ENCODE measurements around the gene VPS18.

The VPS18 gene

GRCh38 chr15:40881351-40881750 is 12.9 kb upstream of the VPS18 start:
- Mint-ChIP-seq H3K27ac (no peak overlapping the region), H3K36me3 (no peaks in the 10 kb centered on the region), H3K4me3 (no peak overlapping the region), H3K27me3 (peaks cover 2% of the 10 kb centered on the region), H3K4me1 (peaks cover 15% of the 10 kb centered on the region), H3K9me3 (no peaks in the 10 kb centered on the region)

GRCh38 chr15:40886586-40886985 is 7.7 kb upstream of the VPS18 start:
- Mint-ChIP-seq H3K27me3 (peaks cover 2% of the 10 kb centered on the region), H3K27ac (no peak overlapping the region), H3K36me3 (no peaks in the 10 kb centered on the region), H3K9me3 (no peaks in the 10 kb centered on the region), H3K4me1 (peaks cover 10% of the 10 kb centered on the region), H3K4me3 (no peak overlapping the region)

DNA sequence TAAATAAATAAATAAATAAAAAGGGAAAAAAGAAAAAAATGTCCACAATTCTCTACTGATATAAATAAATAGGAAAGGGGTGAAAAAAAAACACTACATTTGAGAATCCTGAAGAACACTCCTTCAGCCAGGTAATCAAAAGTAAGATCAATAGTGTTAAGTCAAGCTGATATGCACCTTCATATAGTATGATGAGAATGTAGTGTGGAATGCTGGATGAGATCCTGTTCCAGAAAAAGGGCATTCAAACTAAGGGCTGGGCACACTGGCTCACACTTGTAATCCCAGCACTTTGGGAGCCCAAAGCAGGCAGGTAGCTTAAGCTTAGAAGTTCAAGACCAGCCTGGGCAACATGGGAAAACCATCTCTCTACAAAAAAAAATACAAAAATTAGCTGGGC is 5.1 kb upstream of the VPS18 start:
- Mint-ChIP-seq H3K4me3 (no peak overlapping the region), H3K9me3 (no peaks in the 10 kb centered on the region), H3K27ac (no peak overlapping the region), H3K36me3 (no peaks in the 10 kb centered on the region), H3K27me3 (peaks cover 2% of the 10 kb centered on the region), H3K4me1 (peaks cover 17% of the 10 kb centered on the region)

GRCh38 chr15:40891138-40891537 is 3.1 kb upstream of the VPS18 start:
- Mint-ChIP-seq H3K9me3 (no peaks in the 10 kb centered on the region), H3K27me3 (no peaks in the 10 kb centered on the region), H3K36me3 (peaks cover 2% of the 10 kb centered on the region), H3K4me1 (peaks cover 19% of the 10 kb centered on the region), H3K4me3 (no peak overlapping the region), H3K27ac (no peak overlapping the region)

DNA sequence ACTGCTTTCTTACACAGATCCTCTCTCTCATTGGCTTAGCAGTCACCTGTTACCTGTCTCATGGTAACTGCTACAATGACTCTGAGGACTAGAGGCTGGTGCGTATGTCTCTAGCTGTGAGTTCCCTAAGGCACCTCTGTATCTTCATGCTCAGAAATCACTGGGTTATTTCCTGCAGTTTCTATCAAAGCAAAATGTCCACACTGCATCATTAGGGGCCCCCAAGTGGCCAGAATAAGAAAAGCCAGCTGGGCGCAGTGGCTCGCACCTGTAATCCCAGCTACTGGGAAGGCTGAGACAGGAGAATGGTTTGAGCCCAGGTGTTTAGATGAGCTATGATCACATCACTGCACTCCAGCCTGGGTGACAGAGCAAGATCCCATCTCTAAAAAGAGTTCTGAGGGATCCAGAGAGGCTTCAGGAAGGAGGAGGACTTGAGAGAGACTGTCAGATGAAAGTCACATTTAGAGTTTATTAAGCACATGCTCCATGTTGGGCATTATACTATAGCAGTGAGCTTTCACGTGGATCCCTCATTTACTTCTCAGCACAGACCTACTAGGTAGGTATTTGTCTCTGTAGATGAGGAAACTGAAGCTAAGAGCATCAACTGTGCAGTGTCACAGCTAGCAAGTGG is 2.3 kb upstream of the VPS18 start:
- H3K4me3 Mint-ChIP-seq: no peak overlapping the region
- no peak overlapping the region for H3K27ac Mint-ChIP-seq
- no peaks in the 10 kb centered on the region for H3K27me3 Mint-ChIP-seq
- peaks cover 2% of the 10 kb centered on the region for H3K36me3 Mint-ChIP-seq
- H3K9me3 Mint-ChIP-seq: no peaks in the 10 kb centered on the region
- peaks cover 23% of the 10 kb centered on the region for H3K4me1 Mint-ChIP-seq

- H3K4me3 Mint-ChIP-seq: no peak overlapping the region
- no peaks in the 10 kb centered on the region for H3K27me3 Mint-ChIP-seq
- H3K9me3 Mint-ChIP-seq: no peaks in the 10 kb centered on the region
- H3K27ac Mint-ChIP-seq: no peak overlapping the region
- H3K4me1 Mint-ChIP-seq: peaks cover 29% of the 10 kb centered on the region
- H3K36me3 Mint-ChIP-seq: peaks cover 2% of the 10 kb centered on the region
These were observed 1.7 kb upstream of the VPS18 start for GRCh38 chr15:40892447-40893012.

GRCh38 chr15:40893019-40893670 is 1.1 kb upstream of the VPS18 start:
- no peaks in the 10 kb centered on the region for H3K9me3 Mint-ChIP-seq
- peaks cover 32% of the 10 kb centered on the region for H3K4me1 Mint-ChIP-seq
- peak overlapping the region; percentile 49 for H3K4me3 Mint-ChIP-seq
- no peaks in the 10 kb centered on the region for H3K27me3 Mint-ChIP-seq
- H3K27ac Mint-ChIP-seq: no peak overlapping the region
- peaks cover 2% of the 10 kb centered on the region for H3K36me3 Mint-ChIP-seq

DNA sequence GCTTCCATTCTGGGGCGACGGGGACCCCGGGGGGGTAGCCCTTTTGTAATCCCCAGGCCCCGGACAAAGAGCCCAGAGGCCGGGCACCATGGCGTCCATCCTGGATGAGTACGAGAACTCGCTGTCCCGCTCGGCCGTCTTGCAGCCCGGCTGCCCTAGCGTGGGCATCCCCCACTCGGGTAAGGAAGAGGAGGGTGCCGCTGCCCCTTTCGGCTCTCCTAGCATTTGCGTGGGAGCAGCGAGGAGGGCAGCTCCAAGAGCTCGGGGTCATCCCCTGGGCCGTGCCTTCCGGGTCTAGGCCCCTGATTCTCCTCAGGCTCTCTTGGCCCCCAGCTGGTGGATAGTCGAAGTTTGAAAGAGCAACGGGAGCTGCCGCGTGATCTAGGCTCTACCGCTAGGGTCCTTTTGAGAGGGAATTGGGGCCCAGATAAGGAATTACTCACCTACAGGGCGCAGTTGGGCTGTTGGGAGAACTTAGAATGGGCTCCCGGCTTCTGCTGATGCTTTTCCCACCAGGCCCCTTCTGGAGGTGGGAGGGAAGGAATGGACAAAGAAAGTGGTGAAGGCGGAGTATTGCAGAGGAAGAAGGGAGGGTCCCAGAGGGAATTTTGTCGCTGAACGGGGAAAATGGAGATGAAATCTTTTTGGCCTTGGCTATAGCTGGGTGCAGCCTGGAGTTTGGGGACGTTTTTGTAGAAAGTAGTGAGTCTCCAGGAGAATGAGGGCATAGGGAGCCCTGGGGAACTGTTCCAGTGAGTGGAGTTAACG is 615 bp downstream of the VPS18 start:
- peak overlapping the region; percentile 100 for H3K4me3 Mint-ChIP-seq
- H3K27me3 Mint-ChIP-seq: no peaks in the 10 kb centered on the region
- peaks cover 35% of the 10 kb centered on the region for H3K4me1 Mint-ChIP-seq
- H3K27ac Mint-ChIP-seq: peak overlapping the region; percentile 77
- H3K9me3 Mint-ChIP-seq: no peaks in the 10 kb centered on the region
- H3K36me3 Mint-ChIP-seq: peaks cover 2% of the 10 kb centered on the region

- peaks cover 6% of the 10 kb centered on the region for H3K36me3 Mint-ChIP-seq
These were observed 5.4 kb downstream of the VPS18 start for GRCh38 chr15:40899536-40900207.

GRCh38 chr15:40900256-40901052 is 6.2 kb downstream of the VPS18 start:
- Mint-ChIP-seq H3K27me3 (no peaks in the 10 kb centered on the region), H3K4me3 (no peak overlapping the region), H3K36me3 (peaks cover 6% of the 10 kb centered on the region), H3K9me3 (no peaks in the 10 kb centered on the region), H3K4me1 (peaks cover 40% of the 10 kb centered on the region), H3K27ac (no peak overlapping the region)

More at GRCh38 chr15:40899536-40900207, 5.4 kb downstream of the VPS18 start:
- Mint-ChIP-seq H3K27me3 (no peaks in the 10 kb centered on the region), H3K4me3 (no peak overlapping the region), H3K9me3 (no peaks in the 10 kb centered on the region), H3K27ac (no peak overlapping the region), H3K4me1 (peaks cover 46% of the 10 kb centered on the region)

DNA sequence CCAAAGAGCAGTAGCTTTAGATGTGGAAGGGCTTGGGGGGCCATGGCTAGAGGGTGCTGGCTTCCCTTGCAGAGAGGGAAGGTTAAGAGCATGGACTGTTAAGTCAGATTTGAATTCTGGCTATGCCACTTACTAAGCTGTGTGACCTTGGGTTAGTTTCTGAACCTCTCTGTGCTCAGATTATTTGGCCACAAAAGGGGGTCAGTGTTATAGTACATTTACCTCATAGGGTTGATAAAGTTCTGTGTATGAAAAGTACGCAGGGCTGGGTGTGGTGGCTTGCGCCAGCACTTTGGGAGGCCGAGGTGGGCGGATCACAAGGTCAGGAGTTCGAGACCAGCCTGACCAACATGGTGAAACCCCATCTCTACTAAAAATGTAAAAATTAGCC is 6.8 kb downstream of the VPS18 start:
- Mint-ChIP-seq H3K27me3 (no peaks in the 10 kb centered on the region), H3K4me3 (no peak overlapping the region), H3K9me3 (no peaks in the 10 kb centered on the region), H3K4me1 (peaks cover 39% of the 10 kb centered on the region), H3K36me3 (peaks cover 6% of the 10 kb centered on the region), H3K27ac (no peak overlapping the region)

DNA sequence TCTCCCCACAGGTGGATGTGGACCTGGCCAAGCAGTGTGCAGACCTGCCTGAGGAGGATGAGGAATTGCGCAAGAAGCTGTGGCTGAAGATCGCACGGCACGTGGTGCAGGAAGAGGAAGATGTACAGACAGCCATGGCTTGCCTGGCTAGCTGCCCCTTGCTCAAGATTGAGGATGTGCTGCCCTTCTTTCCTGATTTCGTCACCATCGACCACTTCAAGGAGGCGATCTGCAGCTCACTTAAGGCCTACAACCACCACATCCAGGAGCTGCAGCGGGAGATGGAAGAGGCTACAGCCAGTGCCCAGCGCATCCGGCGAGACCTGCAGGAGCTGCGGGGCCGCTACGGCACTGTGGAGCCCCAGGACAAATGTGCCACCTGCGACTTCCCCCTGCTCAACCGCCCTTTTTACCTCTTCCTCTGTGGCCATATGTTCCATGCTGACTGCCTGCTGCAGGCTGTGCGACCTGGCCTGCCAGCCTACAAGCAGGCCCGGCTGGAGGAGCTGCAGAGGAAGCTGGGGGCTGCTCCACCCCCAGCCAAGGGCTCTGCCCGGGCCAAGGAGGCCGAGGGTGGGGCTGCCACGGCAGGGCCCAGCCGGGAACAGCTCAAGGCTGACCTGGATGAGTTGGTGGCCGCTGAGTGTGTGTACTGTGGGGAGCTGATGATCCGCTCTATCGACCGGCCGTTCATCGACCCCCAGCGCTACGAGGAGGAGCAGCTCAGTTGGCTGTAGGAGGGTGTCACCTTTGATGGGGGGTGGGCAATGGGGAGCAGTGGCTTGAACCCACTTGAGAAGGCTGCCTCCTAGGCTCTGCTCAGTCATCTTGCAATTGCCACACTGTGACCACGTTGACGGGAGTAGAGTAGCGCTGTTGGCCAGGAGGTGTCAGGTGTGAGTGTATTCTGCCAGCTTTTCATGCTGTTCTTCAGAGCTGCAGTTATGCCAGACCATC is 8.6 kb downstream of the VPS18 start:
- Mint-ChIP-seq H3K4me1 (peaks cover 33% of the 10 kb centered on the region), H3K36me3 (peaks cover 6% of the 10 kb centered on the region), H3K27ac (no peak overlapping the region), H3K9me3 (no peaks in the 10 kb centered on the region), H3K4me3 (no peak overlapping the region), H3K27me3 (no peaks in the 10 kb centered on the region)

GRCh38 chr15:40904552-40905201 is 10.4 kb downstream of the VPS18 start:
- Mint-ChIP-seq H3K9me3 (no peaks in the 10 kb centered on the region), H3K27ac (no peak overlapping the region), H3K4me1 (peaks cover 36% of the 10 kb centered on the region), H3K4me3 (no peak overlapping the region), H3K27me3 (no peaks in the 10 kb centered on the region), H3K36me3 (peaks cover 6% of the 10 kb centered on the region)
